Measurements from ENCODE around the gene OR1M1. TPM values are rescaled to one million over a fixed set of nuclear protein-coding genes. Genes with fewer than 3 reads are reported as not detected.
"Not testable (repeated sequence)": the region's sequence is repeated elsewhere in the genome, so short reads cannot be mapped to it uniquely, and the experiment has no call there.

The OR1M1 gene
- total RNA-seq, 2 donors from 2014 or later, result not detected

DNA sequence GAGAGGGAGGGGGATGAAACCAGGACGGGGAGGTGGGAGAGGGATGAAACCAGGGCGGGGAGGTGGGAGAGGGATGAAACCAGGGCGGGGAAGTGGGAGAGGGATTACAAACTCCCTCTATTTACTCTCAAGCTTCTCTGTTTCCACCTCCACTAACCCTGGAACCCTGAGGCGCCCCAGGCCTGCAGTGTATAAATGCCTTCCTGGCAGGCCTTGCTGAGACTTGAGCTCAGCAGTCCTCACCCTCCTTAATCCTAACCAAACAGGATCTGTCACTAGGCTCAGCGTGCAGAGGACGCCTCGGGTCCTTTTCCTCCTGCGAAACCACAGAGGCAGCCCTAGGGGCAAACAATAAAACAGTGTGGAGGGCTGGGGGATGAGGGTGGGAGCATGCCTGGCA is 32.1 kb upstream of the OR1M1 start:
- H3K27me3 ChIP-seq (replicated peaks; ENCODE audit: insufficient read depth), result no peaks in the 10 kb centered on the region
- TF ChIP-seq POLR2A (IDR thresholded peaks at IDR 0.05) (no peak), POLR2AphosphoS5 (IDR thresholded peaks at IDR 0.05) (no peak)
- TF ChIP-seq, protein P1, sequence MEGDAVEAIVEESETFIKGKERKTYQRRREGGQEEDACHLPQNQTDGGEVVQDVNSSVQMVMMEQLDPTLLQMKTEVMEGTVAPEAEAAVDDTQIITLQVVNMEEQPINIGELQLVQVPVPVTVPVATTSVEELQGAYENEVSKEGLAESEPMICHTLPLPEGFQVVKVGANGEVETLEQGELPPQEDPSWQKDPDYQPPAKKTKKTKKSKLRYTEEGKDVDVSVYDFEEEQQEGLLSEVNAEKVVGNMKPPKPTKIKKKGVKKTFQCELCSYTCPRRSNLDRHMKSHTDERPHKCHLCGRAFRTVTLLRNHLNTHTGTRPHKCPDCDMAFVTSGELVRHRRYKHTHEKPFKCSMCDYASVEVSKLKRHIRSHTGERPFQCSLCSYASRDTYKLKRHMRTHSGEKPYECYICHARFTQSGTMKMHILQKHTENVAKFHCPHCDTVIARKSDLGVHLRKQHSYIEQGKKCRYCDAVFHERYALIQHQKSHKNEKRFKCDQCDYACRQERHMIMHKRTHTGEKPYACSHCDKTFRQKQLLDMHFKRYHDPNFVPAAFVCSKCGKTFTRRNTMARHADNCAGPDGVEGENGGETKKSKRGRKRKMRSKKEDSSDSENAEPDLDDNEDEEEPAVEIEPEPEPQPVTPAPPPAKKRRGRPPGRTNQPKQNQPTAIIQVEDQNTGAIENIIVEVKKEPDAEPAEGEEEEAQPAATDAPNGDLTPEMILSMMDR (IDR thresholded peaks at IDR 0.05), result no peak
- no peak overlapping the region for H3K27ac ChIP-seq
- no peaks in the 10 kb centered on the region for H3K4me1 ChIP-seq (replicated peaks)
- no peak overlapping the region for H3K4me3 ChIP-seq
- WGBS, result 20% methylated on average over 8 of the region's 8 CpGs
- no peak for DNase-seq (ENCODE audit: low spot score)
- intact Hi-C loops (cut with DNase I), result no loop called here
- no peaks in the 10 kb centered on the region for H3K9me3 ChIP-seq
- H3K36me3 ChIP-seq, result no peaks in the 10 kb centered on the region

- intact Hi-C loops (cut with DNase I), result not testable (repeated sequence)
These were observed 30.7 kb upstream of the OR1M1 start for GRCh38 chr19:9056131-9056530.

GRCh38 chr19:9057505-9058258 is 29.2 kb upstream of the OR1M1 start:
- WGBS, result 88% methylated on average over 4 of the region's 4 CpGs
- TF ChIP-seq POLR2AphosphoS5 (IDR thresholded peaks at IDR 0.05), result no peak
- TF ChIP-seq, protein P1 (IDR thresholded peaks at IDR 0.05), result no peak
- TF ChIP-seq POLR2A (IDR thresholded peaks at IDR 0.05), result no peak
- H3K4me3 ChIP-seq, result no peak overlapping the region
- DNase-seq (ENCODE audit: low spot score), result no peak
- H3K27ac ChIP-seq, result no peak overlapping the region
- H3K27me3 ChIP-seq (replicated peaks; ENCODE audit: insufficient read depth), result no peaks in the 10 kb centered on the region
- H3K4me1 ChIP-seq (replicated peaks), result no peaks in the 10 kb centered on the region
- no peaks in the 10 kb centered on the region for H3K36me3 ChIP-seq
- H3K9me3 ChIP-seq, result no peaks in the 10 kb centered on the region
- intact Hi-C loops (cut with DNase I), result no loop called here

More at GRCh38 chr19:9056131-9056530, 30.7 kb upstream of the OR1M1 start:
- H3K4me3 ChIP-seq; H3K36me3 ChIP-seq; DNase-seq (ENCODE audit: low spot score); H3K27ac ChIP-seq; H3K9me3 ChIP-seq; H3K27me3 ChIP-seq (replicated peaks; ENCODE audit: insufficient read depth); H3K4me1 ChIP-seq (replicated peaks): not testable (repeated sequence)
- WGBS, result 92% methylated on average over 9 of the region's 9 CpGs

DNA sequence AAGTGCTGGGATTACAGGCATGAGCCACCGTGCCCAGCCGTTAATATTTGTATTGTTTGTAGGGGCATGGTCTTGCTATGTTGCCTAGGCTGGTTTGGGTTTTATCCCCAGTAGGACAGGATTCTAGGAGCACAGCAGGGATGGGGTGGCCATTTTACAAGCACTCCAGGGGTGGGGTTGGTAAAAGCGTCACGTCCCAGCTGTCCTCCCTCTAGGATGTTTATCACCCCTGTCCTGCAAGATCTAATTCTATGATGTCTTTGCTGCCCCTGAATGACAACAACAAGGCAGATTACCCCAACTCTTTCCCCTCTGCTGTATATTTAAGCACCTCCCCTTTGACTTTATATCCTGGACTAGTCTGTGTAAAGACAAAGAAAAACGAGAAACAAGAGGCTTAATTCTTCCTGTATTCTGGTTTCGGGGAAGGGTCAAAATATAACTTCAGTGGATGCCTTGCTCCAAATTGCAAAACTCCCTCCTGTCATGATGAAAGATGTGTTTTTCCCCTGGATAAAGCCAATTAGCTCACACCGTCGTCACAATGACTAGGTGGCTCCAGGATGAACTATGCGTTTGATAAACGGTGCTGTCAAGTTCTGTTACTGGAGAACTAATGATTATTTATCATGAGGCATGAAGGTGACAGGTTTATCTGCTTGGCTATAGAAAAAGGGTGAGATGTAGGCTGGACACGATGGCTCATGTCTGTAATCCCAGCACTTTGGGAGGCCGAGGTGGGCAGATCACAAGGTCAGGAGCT is 27.8 kb upstream of the OR1M1 start:
- intact Hi-C loops (cut with DNase I), result no loop called here
- DNase-seq (ENCODE audit: low spot score), result no peak
- H3K27ac ChIP-seq, result no peak overlapping the region
- TF ChIP-seq POLR2A (IDR thresholded peaks at IDR 0.05), result no peak
- TF ChIP-seq POLR2AphosphoS5 (IDR thresholded peaks at IDR 0.05), result no peak
- TF ChIP-seq, protein P1 (IDR thresholded peaks at IDR 0.05), result no peak
- H3K4me3 ChIP-seq, result no peak overlapping the region
- H3K27me3 ChIP-seq (replicated peaks; ENCODE audit: insufficient read depth), result no peaks in the 10 kb centered on the region
- H3K36me3 ChIP-seq, result no peaks in the 10 kb centered on the region
- H3K9me3 ChIP-seq, result no peaks in the 10 kb centered on the region
- 34% methylated on average over 12 of the region's 12 CpGs for WGBS
- no peaks in the 10 kb centered on the region for H3K4me1 ChIP-seq (replicated peaks)

- Histone ChIP-seq H3K36me3 (no peaks in the 10 kb centered on the region), H3K27ac (no peak overlapping the region), H3K9me3 (no peaks in the 10 kb centered on the region), H3K4me3 (no peak overlapping the region), H3K4me1 (replicated peaks) (no peaks in the 10 kb centered on the region), H3K27me3 (replicated peaks; ENCODE audit: insufficient read depth) (no peaks in the 10 kb centered on the region)
- TF ChIP-seq POLR2A (IDR thresholded peaks at IDR 0.05), result no peak
- no peak for TF ChIP-seq POLR2AphosphoS5 (IDR thresholded peaks at IDR 0.05)
- TF ChIP-seq, protein P1 (IDR thresholded peaks at IDR 0.05), result no peak
- no peak for DNase-seq (ENCODE audit: low spot score)
- intact Hi-C loops (cut with DNase I), result no loop called here
- WGBS, result 73% methylated on average over 17 of the region's 17 CpGs
These were observed 26.1 kb upstream of the OR1M1 start for GRCh38 chr19:9060564-9061340.
